GM21619 (cell line): Measurements from ENCODE around the gene TIMM44.
A peak's percentile ranks its signal among the peaks of the same experiment; 100 is the strongest.

Experiments
- ATAC-seq: cut with Tn5 transposase; IDR thresholded peaks from one replicate; pipeline ENCODE4 v1.9.1; 2021; ENCODE audit not compliant: unreplicated experiment

TIMM44 gene, protein sequence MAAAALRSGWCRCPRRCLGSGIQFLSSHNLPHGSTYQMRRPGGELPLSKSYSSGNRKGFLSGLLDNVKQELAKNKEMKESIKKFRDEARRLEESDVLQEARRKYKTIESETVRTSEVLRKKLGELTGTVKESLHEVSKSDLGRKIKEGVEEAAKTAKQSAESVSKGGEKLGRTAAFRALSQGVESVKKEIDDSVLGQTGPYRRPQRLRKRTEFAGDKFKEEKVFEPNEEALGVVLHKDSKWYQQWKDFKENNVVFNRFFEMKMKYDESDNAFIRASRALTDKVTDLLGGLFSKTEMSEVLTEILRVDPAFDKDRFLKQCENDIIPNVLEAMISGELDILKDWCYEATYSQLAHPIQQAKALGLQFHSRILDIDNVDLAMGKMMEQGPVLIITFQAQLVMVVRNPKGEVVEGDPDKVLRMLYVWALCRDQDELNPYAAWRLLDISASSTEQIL

GRCh38 chr19:7943444-7944176, at the start of gene TIMM44:
TSS of gene TIMM44 (minus strand) at chr19:7943666. CDS start at chr19:7943651, 15 bp downstream.
- ATAC-seq, result peak; percentile 94

DNA sequence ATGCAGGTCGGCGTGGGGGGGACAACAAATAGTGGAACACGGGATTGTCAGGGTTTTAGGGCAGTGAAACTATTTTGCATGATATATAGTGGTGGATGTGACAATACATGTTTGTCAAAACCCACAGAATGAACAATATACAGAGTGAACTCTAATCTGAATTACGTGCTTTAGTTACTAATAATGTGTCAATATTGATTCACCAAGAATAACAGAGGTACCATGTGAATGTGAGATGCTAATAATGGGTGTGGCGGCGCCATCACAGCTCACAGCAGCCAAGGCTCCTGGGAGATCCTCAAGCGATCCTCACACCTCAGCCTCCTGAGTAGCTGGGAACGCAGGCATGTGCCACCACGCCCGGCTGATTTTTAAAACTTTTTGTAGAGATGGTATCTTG, 49.1 kb upstream of the TIMM44 start:
- ATAC-seq, result no peak

- no peak for ATAC-seq
Measured at GRCh38 chr19:7989071-7989575, 45.7 kb upstream of the TIMM44 start.

GRCh38 chr19:7988307-7988706, 44.8 kb upstream of the TIMM44 start:
- no peak for ATAC-seq

- no peak for ATAC-seq
Measured at GRCh38 chr19:7987114-7987768, 43.8 kb upstream of the TIMM44 start.

DNA sequence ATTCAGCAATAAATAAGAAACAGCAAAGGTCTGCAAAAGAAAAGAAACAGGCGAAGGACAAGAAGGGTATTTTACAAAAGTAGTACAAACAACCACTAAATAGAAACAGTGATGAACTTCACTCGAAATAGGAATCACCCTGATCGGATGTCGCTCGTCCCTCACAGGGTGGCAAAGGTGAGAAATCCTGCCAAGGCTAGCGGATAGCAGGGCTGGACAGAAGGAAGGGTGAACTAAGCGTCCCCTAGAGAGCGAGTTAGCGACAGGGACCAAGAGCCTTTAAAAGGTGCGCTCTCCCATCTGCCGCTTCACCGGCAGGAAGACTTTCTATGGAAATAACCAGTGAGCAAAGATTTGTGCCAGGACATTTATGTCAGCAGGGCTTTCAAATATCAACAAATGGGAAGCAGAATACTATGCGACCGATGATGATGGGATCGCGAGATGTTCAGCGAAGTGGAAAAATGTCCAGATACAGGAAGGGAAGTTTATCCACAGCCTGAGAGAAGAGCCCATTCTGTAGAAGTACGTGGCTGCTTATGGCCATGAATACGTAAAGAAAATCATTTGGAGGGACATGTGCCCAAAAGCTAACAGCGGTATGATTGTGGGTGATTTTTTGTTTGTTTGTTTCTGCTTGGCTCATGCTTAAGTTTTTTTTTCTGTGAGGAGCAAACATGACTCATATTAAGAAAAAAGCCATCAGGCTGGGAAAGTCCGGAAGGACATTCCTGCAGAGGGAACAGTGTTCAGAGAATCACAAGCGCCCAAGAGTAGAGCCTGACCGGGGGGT, 43.1 kb upstream of the TIMM44 start:
- no peak for ATAC-seq

DNA sequence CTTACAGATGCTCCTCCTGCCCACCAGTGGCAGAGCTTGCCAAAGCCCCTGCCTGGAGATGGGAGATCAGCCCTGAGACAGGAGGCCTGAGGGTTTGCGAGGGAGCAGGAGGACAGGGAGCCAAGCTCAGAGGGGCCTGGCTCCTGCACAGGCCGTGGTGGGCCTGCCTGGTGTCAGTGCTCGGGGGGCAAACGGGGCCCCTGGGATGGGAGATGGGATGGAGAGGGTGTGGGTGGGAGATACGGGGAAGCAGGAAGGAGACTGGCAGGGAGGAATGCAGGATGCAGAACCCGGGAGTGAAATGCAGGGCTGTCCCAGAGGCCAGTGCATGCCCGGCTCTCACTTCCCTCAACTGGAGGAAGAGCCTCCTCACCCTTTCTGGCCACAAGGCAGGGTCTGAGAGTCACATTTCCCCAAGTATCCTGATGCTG, 42.0 kb upstream of the TIMM44 start:
- no peak for ATAC-seq

DNA sequence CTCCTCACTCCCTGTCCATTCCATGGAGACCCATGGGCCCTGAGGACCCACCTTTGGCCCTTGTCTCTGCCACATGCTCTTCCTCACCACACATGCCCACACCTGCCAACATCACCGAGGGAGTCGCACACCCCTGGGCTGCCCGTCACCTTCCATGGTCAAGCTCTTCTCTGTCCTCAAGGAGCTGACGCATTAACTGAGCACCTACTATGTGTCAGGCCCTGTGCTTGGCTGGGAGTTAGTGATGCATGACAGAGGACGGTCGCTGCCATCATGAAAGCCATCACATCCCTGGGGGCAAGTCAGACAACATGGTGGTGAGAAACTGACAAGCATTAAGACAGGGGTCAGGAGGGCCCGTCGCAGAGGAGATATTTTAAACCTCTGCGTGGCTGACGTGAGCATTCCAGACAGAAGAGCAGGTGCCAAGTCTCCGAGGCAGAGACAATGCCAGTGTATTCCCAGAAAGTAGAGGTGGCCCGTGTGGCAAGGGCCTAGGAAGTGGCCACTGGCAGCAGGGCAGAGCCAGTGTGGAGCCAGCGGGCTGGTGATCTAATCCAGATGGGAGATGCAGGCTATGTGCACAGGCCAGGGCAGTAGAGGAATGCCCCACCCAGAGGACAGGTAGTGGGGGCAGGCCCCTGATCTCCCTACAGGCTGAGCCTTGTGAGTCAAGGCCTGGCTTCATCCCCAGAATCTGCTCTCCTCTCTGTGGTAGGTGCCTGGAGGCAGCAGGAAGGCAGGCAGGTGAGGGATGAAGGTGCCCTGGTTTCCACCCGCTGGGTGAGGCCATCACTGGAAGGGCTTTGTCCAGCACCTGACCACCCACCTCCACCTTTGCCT, 40.8 kb upstream of the TIMM44 start:
- no peak for ATAC-seq

GRCh38 chr19:7983286-7983950, 40.0 kb upstream of the TIMM44 start:
- ATAC-seq, result no peak

DNA sequence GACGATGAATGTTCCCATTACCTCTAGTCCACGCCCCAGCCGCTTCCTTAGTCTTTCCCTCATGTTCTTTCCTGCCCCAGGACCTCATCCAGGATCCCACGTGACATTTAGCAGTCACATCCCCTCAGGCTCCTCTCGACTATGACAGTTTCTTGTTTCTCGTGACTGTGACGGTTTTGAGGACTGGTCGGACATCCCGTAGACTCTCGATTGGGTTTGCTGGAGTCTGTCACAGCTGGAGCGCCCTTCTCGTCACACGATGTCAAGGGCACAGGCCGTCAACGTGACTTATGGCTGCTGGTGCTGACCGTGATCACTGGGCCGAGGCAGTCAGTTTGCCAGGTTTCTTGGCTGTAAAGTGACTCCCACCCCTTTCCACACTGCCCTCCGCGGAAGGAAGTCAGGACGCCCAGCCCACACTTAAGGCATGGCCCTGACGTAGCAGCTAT, 39.2 kb upstream of the TIMM44 start:
- ATAC-seq, result no peak

- no peak for ATAC-seq
Measured at GRCh38 chr19:7982103-7982502, 38.6 kb upstream of the TIMM44 start.

- ATAC-seq, result no peak
Measured at GRCh38 chr19:7981661-7982060, 38.2 kb upstream of the TIMM44 start.

DNA sequence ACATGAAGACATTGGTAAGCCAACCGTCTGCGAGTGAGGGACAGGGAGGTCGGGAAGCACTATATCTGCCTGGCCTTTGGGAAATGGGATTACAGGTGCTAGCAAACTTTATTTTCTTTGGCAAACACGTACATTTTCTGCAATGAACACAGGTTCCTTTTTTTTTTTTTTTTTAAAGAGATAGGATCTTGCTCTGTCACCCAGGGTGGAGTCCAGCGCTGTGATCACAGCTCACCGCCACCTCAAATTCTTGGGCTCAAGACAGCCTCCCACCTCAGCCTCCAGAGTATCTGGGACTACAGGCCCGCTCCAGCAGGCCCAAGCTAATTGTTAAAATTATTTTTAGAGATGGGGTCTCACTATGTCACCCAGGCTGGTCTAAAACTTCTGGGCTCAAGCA, 37.7 kb upstream of the TIMM44 start:
- ATAC-seq, result no peak

DNA sequence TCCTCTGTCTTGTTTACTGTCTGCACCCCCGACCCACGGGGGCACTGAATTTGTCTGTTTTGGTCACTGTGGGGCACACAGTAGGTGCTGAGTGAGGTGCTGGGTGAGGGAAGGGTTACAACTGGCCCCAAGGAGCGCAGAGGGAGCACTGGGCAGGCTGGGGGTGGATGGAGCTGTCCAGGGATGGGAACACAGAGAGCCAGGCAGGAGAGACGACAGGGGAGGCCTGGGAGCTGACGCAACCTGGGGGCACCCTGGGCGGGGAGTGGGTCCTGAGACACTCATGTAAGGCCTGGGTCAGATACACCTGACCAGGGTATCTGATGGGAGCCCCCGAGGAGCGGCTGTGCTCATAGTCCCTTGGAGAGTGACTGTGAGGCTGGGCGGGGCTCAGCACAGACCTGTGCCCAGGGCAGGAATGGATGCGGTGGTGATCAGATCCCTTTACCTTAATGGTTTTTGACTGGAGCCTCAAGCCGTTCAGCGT, 37.2 kb upstream of the TIMM44 start:
- no peak for ATAC-seq

- ATAC-seq, result no peak
Measured at GRCh38 chr19:7980168-7980567, 36.7 kb upstream of the TIMM44 start.

DNA sequence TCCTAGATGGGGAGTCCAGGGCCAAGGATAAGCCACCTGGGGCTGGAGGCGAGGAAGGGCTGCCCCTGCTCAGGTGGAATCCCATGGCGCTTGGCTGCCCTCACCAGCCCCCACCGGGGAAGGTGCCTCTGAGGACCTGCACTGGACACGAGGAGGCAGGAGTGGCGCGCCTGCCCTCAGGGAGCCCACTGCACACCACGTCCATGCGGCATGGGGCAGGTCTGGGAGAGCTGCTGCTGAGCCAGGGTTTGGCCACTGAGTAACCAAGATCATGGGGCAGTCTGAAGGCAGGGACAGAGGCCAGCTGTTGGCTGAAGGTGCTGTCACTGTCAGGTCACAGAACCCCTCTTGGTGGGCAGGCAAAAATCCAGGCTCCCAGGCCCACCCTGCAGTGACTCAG, 36.1 kb upstream of the TIMM44 start:
- no peak for ATAC-seq

DNA sequence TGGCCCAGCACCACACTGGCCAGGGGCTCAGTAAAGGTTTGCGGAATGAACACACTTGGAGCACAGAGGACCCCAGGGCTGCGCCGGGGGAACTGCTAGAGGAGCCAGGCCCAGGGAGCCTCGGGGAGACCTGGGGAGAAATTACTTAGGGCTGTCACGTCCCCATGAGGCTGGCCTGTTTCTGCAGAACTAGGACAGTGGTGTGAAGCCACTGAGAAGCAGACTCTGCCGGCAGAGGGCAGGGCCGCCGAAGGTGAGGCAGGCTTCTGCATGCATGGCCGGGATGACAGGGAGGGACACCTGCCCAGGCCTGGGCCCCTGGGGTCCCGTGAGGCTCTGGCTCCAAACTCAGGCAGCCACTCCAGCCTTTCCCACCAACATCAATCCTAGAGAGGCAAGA, 35.5 kb upstream of the TIMM44 start:
- no peak for ATAC-seq

DNA sequence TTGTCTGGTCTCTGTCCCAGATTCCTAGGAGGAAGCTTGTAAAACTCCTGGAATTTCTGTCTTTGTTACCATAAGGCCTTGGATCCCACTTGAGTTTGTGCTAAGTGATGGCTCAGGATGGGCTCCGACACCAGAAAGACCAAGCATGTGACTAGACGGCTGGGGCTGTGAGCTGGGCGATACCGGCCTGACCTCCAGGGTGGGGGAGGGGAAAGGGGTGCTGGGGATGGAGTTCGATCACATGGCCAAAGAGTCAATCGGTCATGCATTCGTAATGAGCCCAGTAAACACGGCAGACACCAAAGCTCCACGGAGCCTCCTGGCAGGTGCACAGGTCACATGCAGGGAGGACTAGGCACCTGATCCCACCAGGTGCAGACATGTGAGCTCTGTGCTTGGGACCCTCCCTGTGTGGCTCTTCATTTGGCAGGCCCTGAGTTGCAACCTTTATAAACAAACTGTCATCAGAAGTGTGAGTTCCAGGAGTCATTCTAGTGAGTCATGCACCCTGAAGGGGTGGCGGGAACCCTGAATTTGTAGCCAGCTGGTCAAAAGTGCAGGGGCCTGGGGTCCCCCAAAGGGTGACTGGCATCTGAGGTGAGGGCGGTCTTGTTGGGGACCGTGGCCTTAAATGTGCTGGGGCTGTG, 34.8 kb upstream of the TIMM44 start:
- ATAC-seq, result no peak

- no peak for ATAC-seq
Measured at GRCh38 chr19:7977723-7978040, 34.2 kb upstream of the TIMM44 start.
